Hepatocyte (in vitro differentiated cells): ENCODE results near the gene FLRT1. TPM values are rescaled to one million over a fixed set of nuclear protein-coding genes. Genes with fewer than 3 reads are reported as not detected.

ENCODE experiments used
- DNase-seq: peaks from one replicate; pipeline ENCODE4 v3.0.0-alpha.2; 2016; ENCODE audit warnings: low spot score
- H2AFZ ChIP-seq: fragments of 200-600 bp; sonication (generic); 2 replicates; pipeline ENCODE4 v1.6.0; 2016; ENCODE audit warnings: antibody characterized with exemption, mild to moderate bottlenecking
- H3K27ac ChIP-seq: fragments of 200-600 bp; sonication (generic); 2 replicates; pipeline ENCODE4 v1.5.1; 2016; ENCODE audit warnings: mild to moderate bottlenecking
- H3K27me3 ChIP-seq: fragments of 200-600 bp; sonication (generic); 2 replicates; pipeline ENCODE4 v1.6.1; 2016
- H3K36me3 ChIP-seq: fragments of 200-600 bp; sonication (generic); replicated peaks from 2 replicates; pipeline ENCODE4 v1.5.1; 2016; ENCODE audit warnings: low read depth; ENCODE audit not compliant: insufficient read depth
- H3K4me1 ChIP-seq: fragments of 200-600 bp; sonication (generic); 2 replicates; pipeline ENCODE4 v1.5.1; 2016; ENCODE audit warnings: mild to moderate bottlenecking, moderate library complexity; ENCODE audit not compliant: insufficient read depth
- H3K4me2 ChIP-seq: fragments of 200-600 bp; sonication (generic); 2 replicates; pipeline ENCODE4 v1.6.0; 2016
- H3K4me3 ChIP-seq: fragments of 200-600 bp; sonication (generic); 2 replicates; pipeline ENCODE4 v1.5.1; 2016; ENCODE audit warnings: mild to moderate bottlenecking
- H3K79me2 ChIP-seq: fragments of 200-600 bp; sonication (generic); 2 replicates; pipeline ENCODE4 v1.6.0; 2017; ENCODE audit warnings: mild to moderate bottlenecking
- H3K9me2 ChIP-seq: fragments of 200-600 bp; sonication (generic); replicated peaks from 2 replicates; pipeline ENCODE4 v1.6.0; 2017; ENCODE audit warnings: mild to moderate bottlenecking; ENCODE audit not compliant: insufficient read depth
- H3K9me3 ChIP-seq: fragments of 200-600 bp; sonication (generic); 2 replicates; pipeline ENCODE4 v1.5.1; 2016; ENCODE audit warnings: low read depth, mild to moderate bottlenecking
- H4K20me1 ChIP-seq: fragments of 200-600 bp; sonication (generic); 2 replicates; pipeline ENCODE4 v1.6.0; 2016; ENCODE audit warnings: mild to moderate bottlenecking; ENCODE audit not compliant: insufficient read depth, poor library complexity, severe bottlenecking
- CTCF ChIP-seq: fragments of 200-600 bp; sonication (generic); IDR thresholded peaks from 2 replicates; pipeline ENCODE4 v1.5.1; 2016; ENCODE audit warnings: antibody characterized with exemption, mild to moderate bottlenecking; ENCODE audit not compliant: poor library complexity
- EZH2 ChIP-seq: fragments of 200-600 bp; sonication (generic); IDR thresholded peaks from 2 replicates; pipeline ENCODE4 v1.6.1; 2016; ENCODE audit warnings: antibody characterized with exemption, mild to moderate bottlenecking, borderline replicate concordance
- EZH2phosphoT487 ChIP-seq: fragments of 200-600 bp; sonication (generic); IDR thresholded peaks from one replicate; pipeline ENCODE4 v1.6.1; 2018; ENCODE audit warnings: antibody characterized with exemption, mild to moderate bottlenecking, low read depth, moderate library complexity; ENCODE audit not compliant: unreplicated experiment, severe bottlenecking
- WGBS: methylation state at CpG from one replicate; pipeline ENCODE4 v1.1.6; 2016; ENCODE audit warnings: low lambda C conversion rate; ENCODE audit errors: missing lambda C conversion rate; 5-methylcytosine and 5-hydroxymethylcytosine counted together
- polyA plus RNA-seq: library from polyadenylated mRNA; unstranded; fragments of >200 nt; fragmentation: Nextera tagmentation; extraction: Ambion mirVana; gene quantifications from 2 replicates; pipeline ENCODE4 v1.2.1, GENCODE V29; 2016
- total RNA-seq: library from RNA; depleted of rRNA; stranded (reverse); fragments of >200 nt; gene quantifications from 2 replicates; pipeline ENCODE4 v1.2.3, GENCODE V29; 2014

FLRT1 gene
- total and polyA plus RNA-seq, 2 experiments from 2014 or later: 0.34 to 0.43 TPM

DNA sequence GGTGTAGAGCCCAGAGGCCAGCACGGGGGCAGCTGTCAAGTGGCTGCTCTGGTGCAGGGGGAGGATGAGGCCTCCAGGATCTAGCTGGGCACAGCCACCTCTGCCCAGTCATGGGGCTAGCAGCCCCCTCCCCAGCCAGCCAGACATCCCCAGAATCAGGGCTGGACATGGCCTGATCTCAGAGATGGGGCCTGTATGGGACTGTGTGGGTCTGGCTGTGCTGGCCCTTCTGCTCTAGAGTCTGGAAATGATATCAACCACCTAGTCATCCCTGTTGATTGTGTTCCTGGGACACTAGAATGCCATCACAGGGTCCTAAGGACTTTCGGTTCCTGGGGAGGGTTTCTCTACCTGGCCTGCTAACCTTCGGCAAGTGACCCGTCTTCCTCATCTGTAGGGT is 2.8 kb downstream of the FLRT1 start:
- Histone ChIP-seq H3K27me3 (peaks cover 34% of the 10 kb centered on the region), H3K4me1 (peaks cover 10% of the 10 kb centered on the region), H3K4me2 (no peak overlapping the region), H3K36me3 (no peaks in the 10 kb centered on the region), H3K27ac (no peak overlapping the region), H4K20me1 (no peaks in the 10 kb centered on the region), H3K9me3 (no peaks in the 10 kb centered on the region), H3K79me2 (no peaks in the 10 kb centered on the region), H2AFZ (no peak overlapping the region), H3K4me3 (no peak overlapping the region), H3K9me2 (no peaks in the 10 kb centered on the region)
- WGBS: 94% methylated on average over 4 of the region's 4 CpGs
- no peak for DNase-seq
- TF ChIP-seq EZH2 (no peak), CTCF (no peak), EZH2phosphoT487 (no peak)

- 91% methylated on average over 11 of the region's 16 CpGs for WGBS
- TF ChIP-seq EZH2phosphoT487 (no peak), EZH2 (no peak), CTCF (no peak)
- Histone ChIP-seq H3K27ac (no peak overlapping the region), H3K4me1 (peaks cover 10% of the 10 kb centered on the region), H3K9me3 (no peaks in the 10 kb centered on the region), H3K27me3 (peaks cover 29% of the 10 kb centered on the region), H2AFZ (no peak overlapping the region), H3K4me2 (no peak overlapping the region), H3K9me2 (no peaks in the 10 kb centered on the region), H4K20me1 (no peaks in the 10 kb centered on the region), H3K4me3 (no peak overlapping the region), H3K36me3 (no peaks in the 10 kb centered on the region), H3K79me2 (no peaks in the 10 kb centered on the region)
- no peak for DNase-seq
Measured at GRCh38 chr11:64039012-64039665, 3.4 kb downstream of the FLRT1 start.

DNA sequence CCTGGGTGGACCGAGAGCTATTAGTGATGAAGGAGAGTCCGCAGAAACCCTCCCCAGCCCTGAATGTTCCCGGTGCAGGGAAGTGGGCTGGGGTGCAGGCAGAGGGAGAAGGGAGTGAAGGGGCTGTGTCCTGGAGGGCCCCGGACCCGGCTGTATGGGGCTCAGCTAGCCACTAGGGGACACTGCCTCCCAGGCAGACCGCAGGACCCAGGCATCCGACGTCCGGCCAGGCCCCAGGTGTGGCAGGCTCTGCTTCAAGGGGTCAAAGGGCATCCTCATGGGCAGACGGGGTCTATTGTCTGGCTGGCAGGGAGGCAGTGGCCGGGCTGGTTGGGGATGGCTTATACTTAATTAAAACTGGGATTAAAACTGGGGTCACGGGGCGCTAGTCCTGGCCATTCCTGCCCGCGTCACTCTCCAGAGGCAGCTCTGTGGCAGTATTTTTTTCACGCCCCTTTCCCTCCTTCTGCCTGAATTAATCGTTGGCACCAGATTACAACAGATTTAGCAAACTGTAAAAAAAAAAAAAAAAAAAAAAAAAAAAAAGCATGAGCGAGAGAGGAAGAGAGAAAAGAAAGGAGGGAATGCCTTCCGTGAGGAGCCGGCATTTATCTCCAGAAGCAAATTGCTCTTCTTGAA is 5.1 kb downstream of the FLRT1 start:
- peak; percentile 50 for DNase-seq
- H3K27ac ChIP-seq: no peak overlapping the region
- no peak overlapping the region for H2AFZ ChIP-seq
- no peaks in the 10 kb centered on the region for H4K20me1 ChIP-seq
- H3K9me2 ChIP-seq: no peaks in the 10 kb centered on the region
- no peaks in the 10 kb centered on the region for H3K79me2 ChIP-seq
- H3K27me3 ChIP-seq: peaks cover 17% of the 10 kb centered on the region
- no peaks in the 10 kb centered on the region for H3K9me3 ChIP-seq
- H3K36me3 ChIP-seq: no peaks in the 10 kb centered on the region
- TF ChIP-seq EZH2phosphoT487 (no peak), EZH2 (no peak), CTCF (peak; percentile 53)
- no peak overlapping the region for H3K4me2 ChIP-seq
- no peak overlapping the region for H3K4me3 ChIP-seq
- 63% methylated on average over 18 of the region's 20 CpGs for WGBS
- peaks cover 7% of the 10 kb centered on the region for H3K4me1 ChIP-seq
